ENCODE measurements around the gene ZNF750. TPM values are rescaled to one million over a fixed set of nuclear protein-coding genes. Genes with fewer than 3 reads are reported as not detected.
A peak's percentile ranks its signal among the peaks of the same experiment; 100 is the strongest.

ZNF750 gene
- total RNA-seq, 2 experiments from 2014 or later: not detected

GRCh38 chr17:82870091-82870491 is 30.3 kb upstream of the ZNF750 start:
- Mint-ChIP-seq H3K36me3 (peaks cover 11% of the 10 kb centered on the region), H3K27ac (no peak overlapping the region), H3K4me1 (peaks cover 30% of the 10 kb centered on the region), H3K27me3 (no peaks in the 10 kb centered on the region), H3K9me3 (ENCODE audit: low read depth) (no peaks in the 10 kb centered on the region), H3K4me3 (no peak overlapping the region)
- DNase-seq (no peak), ATAC-seq (no peak)
- CTCF ChIA-PET: no interaction called here

GRCh38 chr17:82869536-82869935 is 29.7 kb upstream of the ZNF750 start:
- ATAC-seq: no peak

GRCh38 chr17:82868715-82869131 is 28.9 kb upstream of the ZNF750 start:
- CTCF ChIA-PET: interaction anchor here (1.1 kb wide), 1 partner anchor 87 kb away, joined by 4 read pairs; no protein-coding TSS in a partner anchor
- Mint-ChIP-seq H3K4me1 (peaks cover 42% of the 10 kb centered on the region), H3K9me3 (ENCODE audit: low read depth) (no peaks in the 10 kb centered on the region), H3K4me3 (no peak overlapping the region), H3K27ac (no peak overlapping the region), H3K27me3 (no peaks in the 10 kb centered on the region), H3K36me3 (peaks cover 11% of the 10 kb centered on the region)
- DNase-seq (no peak), ATAC-seq (no peak)

More at GRCh38 chr17:82869536-82869935, 29.7 kb upstream of the ZNF750 start:
- H3K4me1 Mint-ChIP-seq: peaks cover 34% of the 10 kb centered on the region
- no peak overlapping the region for H3K27ac Mint-ChIP-seq
- H3K9me3 Mint-ChIP-seq (ENCODE audit: low read depth): no peaks in the 10 kb centered on the region
- DNase-seq: no peak
- CTCF ChIA-PET: interaction anchor here (1.1 kb wide), 1 partner anchor 88 kb away, joined by 4 read pairs; no protein-coding TSS in a partner anchor
- peaks cover 11% of the 10 kb centered on the region for H3K36me3 Mint-ChIP-seq
- no peaks in the 10 kb centered on the region for H3K27me3 Mint-ChIP-seq
- no peak overlapping the region for H3K4me3 Mint-ChIP-seq

- ATAC-seq (no peak), DNase-seq (no peak)
- no peaks in the 10 kb centered on the region for H3K9me3 Mint-ChIP-seq (ENCODE audit: low read depth)
- peaks cover 51% of the 10 kb centered on the region for H3K4me1 Mint-ChIP-seq
- no peaks in the 10 kb centered on the region for H3K27me3 Mint-ChIP-seq
- no peak overlapping the region for H3K4me3 Mint-ChIP-seq
- no peak overlapping the region for H3K27ac Mint-ChIP-seq
- CTCF ChIA-PET: no interaction called here
- peaks cover 11% of the 10 kb centered on the region for H3K36me3 Mint-ChIP-seq
These were observed 28.0 kb upstream of the ZNF750 start for GRCh38 chr17:82867763-82868325.

- Mint-ChIP-seq H3K36me3 (peaks cover 11% of the 10 kb centered on the region), H3K27me3 (no peaks in the 10 kb centered on the region), H3K4me1 (peaks cover 56% of the 10 kb centered on the region), H3K4me3 (no peak overlapping the region), H3K27ac (no peak overlapping the region), H3K9me3 (ENCODE audit: low read depth) (no peaks in the 10 kb centered on the region)
- DNase-seq: no peak
- CTCF ChIA-PET: no interaction called here
- ATAC-seq: no peak
These were observed 26.9 kb upstream of the ZNF750 start for GRCh38 chr17:82866590-82867191.

- ATAC-seq (no peak), DNase-seq (no peak)
- Mint-ChIP-seq H3K27ac (peak overlapping the region; percentile 58), H3K27me3 (no peaks in the 10 kb centered on the region), H3K4me1 (peaks cover 57% of the 10 kb centered on the region), H3K9me3 (ENCODE audit: low read depth) (no peaks in the 10 kb centered on the region), H3K36me3 (peaks cover 8% of the 10 kb centered on the region), H3K4me3 (peak overlapping the region; percentile 20)
- CTCF ChIA-PET: interaction anchor here (1.4 to 4.0 kb wide), 2 partner anchors 10 to 18 kb away, joined by 5 to 38 read pairs; no protein-coding TSS in a partner anchor
These were observed 26.1 kb upstream of the ZNF750 start for GRCh38 chr17:82865774-82866395.

- Mint-ChIP-seq H3K36me3 (peaks cover 3% of the 10 kb centered on the region), H3K9me3 (ENCODE audit: low read depth) (no peaks in the 10 kb centered on the region), H3K27me3 (no peaks in the 10 kb centered on the region), H3K4me1 (peaks cover 55% of the 10 kb centered on the region), H3K4me3 (peak overlapping the region; percentile 78), H3K27ac (peak overlapping the region; percentile 75)
- no peak for ATAC-seq
- no peak for DNase-seq
- CTCF ChIA-PET: interaction anchor here (1.4 to 4.0 kb wide), 7 partner anchors 10 to 189 kb away, joined by 4 to 38 read pairs (median 12); no protein-coding TSS in a partner anchor
These were observed 25.5 kb upstream of the ZNF750 start for GRCh38 chr17:82865274-82865673.

- ATAC-seq: no peak
- peak overlapping the region; percentile 78 for H3K4me3 Mint-ChIP-seq
- peaks cover 57% of the 10 kb centered on the region for H3K4me1 Mint-ChIP-seq
- no peaks in the 10 kb centered on the region for H3K36me3 Mint-ChIP-seq
- DNase-seq: no peak
- H3K9me3 Mint-ChIP-seq (ENCODE audit: low read depth): no peaks in the 10 kb centered on the region
- H3K27ac Mint-ChIP-seq: peak overlapping the region; percentile 99
- CTCF ChIA-PET: interaction anchor here (0.8 to 4.0 kb wide), 9 partner anchors 11 to 336 kb away, joined by 3 to 38 read pairs (median 7); no protein-coding TSS in a partner anchor
- H3K27me3 Mint-ChIP-seq: no peaks in the 10 kb centered on the region
These were observed 25.0 kb upstream of the ZNF750 start for GRCh38 chr17:82864713-82865248.

GRCh38 chr17:82863941-82864712 is 24.3 kb upstream of the ZNF750 start:
- ATAC-seq (peak; percentile 92), DNase-seq (peak; percentile 98)
- peaks cover 63% of the 10 kb centered on the region for H3K4me1 Mint-ChIP-seq
- H3K4me3 Mint-ChIP-seq: peak overlapping the region; percentile 78
- no peaks in the 10 kb centered on the region for H3K9me3 Mint-ChIP-seq (ENCODE audit: low read depth)
- no peaks in the 10 kb centered on the region for H3K36me3 Mint-ChIP-seq
- H3K27me3 Mint-ChIP-seq: no peaks in the 10 kb centered on the region
- peak overlapping the region; percentile 99 for H3K27ac Mint-ChIP-seq
- CTCF ChIA-PET: interaction anchor here (0.8 to 4.0 kb wide), 16 partner anchors 11 to 337 kb away, joined by 3 to 38 read pairs (median 4); no protein-coding TSS in a partner anchor

GRCh38 chr17:82863383-82863940 is 23.6 kb upstream of the ZNF750 start:
- no peaks in the 10 kb centered on the region for H3K36me3 Mint-ChIP-seq
- no peak for ATAC-seq
- no peak for DNase-seq
- no peaks in the 10 kb centered on the region for H3K9me3 Mint-ChIP-seq (ENCODE audit: low read depth)
- CTCF ChIA-PET: interaction anchor here (0.8 to 4.0 kb wide), 15 partner anchors 10 to 337 kb away, joined by 3 to 38 read pairs (median 4); no protein-coding TSS in a partner anchor
- H3K4me3 Mint-ChIP-seq: peak overlapping the region; percentile 78
- H3K4me1 Mint-ChIP-seq: peaks cover 67% of the 10 kb centered on the region
- H3K27me3 Mint-ChIP-seq: no peaks in the 10 kb centered on the region
- H3K27ac Mint-ChIP-seq: peak overlapping the region; percentile 99

- Mint-ChIP-seq H3K27me3 (no peaks in the 10 kb centered on the region), H3K4me1 (peaks cover 71% of the 10 kb centered on the region), H3K27ac (peak overlapping the region; percentile 99), H3K36me3 (peaks cover 1% of the 10 kb centered on the region), H3K9me3 (ENCODE audit: low read depth) (no peaks in the 10 kb centered on the region), H3K4me3 (no peak overlapping the region)
- CTCF ChIA-PET: interaction anchor here (1.0 to 4.0 kb wide), 6 partner anchors 10 to 85 kb away, joined by 3 to 38 read pairs (median 12); no protein-coding TSS in a partner anchor
- no peak for ATAC-seq
- DNase-seq: no peak
These were observed 23.0 kb upstream of the ZNF750 start for GRCh38 chr17:82862737-82863382.

GRCh38 chr17:82862191-82862590 is 22.4 kb upstream of the ZNF750 start:
- CTCF ChIA-PET: interaction anchor here (1.4 to 4.0 kb wide), 3 partner anchors 9 to 23 kb away, joined by 5 to 38 read pairs (median 8); no protein-coding TSS in a partner anchor
- H3K27me3 Mint-ChIP-seq: no peaks in the 10 kb centered on the region
- H3K36me3 Mint-ChIP-seq: peaks cover 3% of the 10 kb centered on the region
- ATAC-seq: no peak
- H3K4me3 Mint-ChIP-seq: no peak overlapping the region
- no peak for DNase-seq
- H3K9me3 Mint-ChIP-seq (ENCODE audit: low read depth): no peaks in the 10 kb centered on the region
- H3K27ac Mint-ChIP-seq: peak overlapping the region; percentile 99
- H3K4me1 Mint-ChIP-seq: peaks cover 71% of the 10 kb centered on the region
